ENCODE data around the gene SV2C. TPM values are rescaled to one million over a fixed set of nuclear protein-coding genes. Genes with fewer than 3 reads are reported as not detected.
A peak's percentile ranks its signal among the peaks of the same experiment; 100 is the strongest.
"Not testable (repeated sequence)": the region's sequence is repeated elsewhere in the genome, so short reads cannot be mapped to it uniquely, and the experiment has no call there.

SV2C gene
- total and polyA plus RNA-seq, 8 donors = 0.13 to 30.8 (median 1.4) TPM; not detected in 2

DNA sequence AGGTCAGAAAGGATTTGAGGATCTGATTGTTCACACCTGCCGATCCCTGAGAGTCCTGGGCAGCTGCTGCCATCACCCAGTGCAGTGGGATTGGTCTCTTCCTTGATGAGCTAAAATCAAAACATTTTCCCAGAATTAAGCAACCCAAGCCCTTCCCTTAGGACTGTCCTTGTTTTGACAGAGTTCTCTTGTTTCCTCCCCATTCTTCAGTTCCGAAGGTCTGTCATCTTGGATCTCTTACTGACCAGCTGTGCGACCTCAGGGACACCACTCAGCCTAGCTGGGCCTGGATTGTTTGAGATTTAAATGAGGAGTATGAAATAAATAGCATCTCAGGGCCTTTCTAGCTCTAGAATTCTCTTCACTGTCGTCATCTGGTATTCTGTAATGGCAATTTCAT lies 229.6 kb downstream of the SV2C start:
- no peaks in the 10 kb centered on the region for H3K27me3 ChIP-seq
- TF ChIP-seq POLR2AphosphoS5 (IDR thresholded peaks at IDR 0.05) = no peak
- TF ChIP-seq POLR2A (IDR thresholded peaks at IDR 0.05) = no peak
- TF ChIP-seq, protein P1, sequence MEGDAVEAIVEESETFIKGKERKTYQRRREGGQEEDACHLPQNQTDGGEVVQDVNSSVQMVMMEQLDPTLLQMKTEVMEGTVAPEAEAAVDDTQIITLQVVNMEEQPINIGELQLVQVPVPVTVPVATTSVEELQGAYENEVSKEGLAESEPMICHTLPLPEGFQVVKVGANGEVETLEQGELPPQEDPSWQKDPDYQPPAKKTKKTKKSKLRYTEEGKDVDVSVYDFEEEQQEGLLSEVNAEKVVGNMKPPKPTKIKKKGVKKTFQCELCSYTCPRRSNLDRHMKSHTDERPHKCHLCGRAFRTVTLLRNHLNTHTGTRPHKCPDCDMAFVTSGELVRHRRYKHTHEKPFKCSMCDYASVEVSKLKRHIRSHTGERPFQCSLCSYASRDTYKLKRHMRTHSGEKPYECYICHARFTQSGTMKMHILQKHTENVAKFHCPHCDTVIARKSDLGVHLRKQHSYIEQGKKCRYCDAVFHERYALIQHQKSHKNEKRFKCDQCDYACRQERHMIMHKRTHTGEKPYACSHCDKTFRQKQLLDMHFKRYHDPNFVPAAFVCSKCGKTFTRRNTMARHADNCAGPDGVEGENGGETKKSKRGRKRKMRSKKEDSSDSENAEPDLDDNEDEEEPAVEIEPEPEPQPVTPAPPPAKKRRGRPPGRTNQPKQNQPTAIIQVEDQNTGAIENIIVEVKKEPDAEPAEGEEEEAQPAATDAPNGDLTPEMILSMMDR (IDR thresholded peaks at IDR 0.05) = no peak
- no peak for TF ChIP-seq EP300 (IDR thresholded peaks at IDR 0.05)
- no peak overlapping the region for H3K4me3 ChIP-seq
- no peak overlapping the region for H3K27ac ChIP-seq
- no peak for DNase-seq
- no peaks in the 10 kb centered on the region for H3K4me1 ChIP-seq
- intact Hi-C loops (cut with DNase I; ENCODE audit: low total_unique reads) = no loop called here
- 80 to 90% (median 88%) methylated on average over 4 of the region's 4 CpGs for WGBS, 5 donors
- H3K9me3 ChIP-seq = no peaks in the 10 kb centered on the region
- no peaks in the 10 kb centered on the region for H3K36me3 ChIP-seq

DNA sequence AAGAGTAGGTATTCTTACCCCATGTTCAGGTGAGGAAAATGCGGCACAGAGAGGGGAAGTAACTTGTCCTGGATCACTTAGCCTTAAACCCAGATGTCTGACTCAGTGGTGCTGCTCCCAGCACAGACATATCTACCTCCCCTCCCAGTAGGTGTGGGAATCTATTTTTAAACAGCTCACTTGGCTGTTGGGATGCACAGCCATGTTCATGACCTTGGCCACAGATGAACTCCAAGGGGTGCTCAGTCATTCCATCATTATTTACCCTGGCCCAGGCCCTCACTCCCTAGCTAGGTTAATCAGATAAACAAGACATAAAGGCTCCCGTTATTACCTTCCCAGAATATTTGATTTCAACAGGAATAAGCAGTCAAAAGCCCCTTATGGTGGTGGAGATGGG lies 231.5 kb downstream of the SV2C start:
- no peaks in the 10 kb centered on the region for H3K9me3 ChIP-seq
- no peaks in the 10 kb centered on the region for H3K4me1 ChIP-seq
- no peak overlapping the region for H3K27ac ChIP-seq
- no peaks in the 10 kb centered on the region for H3K36me3 ChIP-seq
- intact Hi-C loops (cut with DNase I; ENCODE audit: low total_unique reads) = no loop called here
- DNase-seq = no peak
- TF ChIP-seq POLR2A (IDR thresholded peaks at IDR 0.05) (no peak), POLR2AphosphoS5 (IDR thresholded peaks at IDR 0.05) (no peak), EP300 (IDR thresholded peaks at IDR 0.05) (no peak)
- TF ChIP-seq, protein P1 (IDR thresholded peaks at IDR 0.05) = no peak
- 60 to 79% (median 76%) methylated on average over 2 of the region's 2 CpGs for WGBS, 5 donors
- no peaks in the 10 kb centered on the region for H3K27me3 ChIP-seq
- no peak overlapping the region for H3K4me3 ChIP-seq

DNA sequence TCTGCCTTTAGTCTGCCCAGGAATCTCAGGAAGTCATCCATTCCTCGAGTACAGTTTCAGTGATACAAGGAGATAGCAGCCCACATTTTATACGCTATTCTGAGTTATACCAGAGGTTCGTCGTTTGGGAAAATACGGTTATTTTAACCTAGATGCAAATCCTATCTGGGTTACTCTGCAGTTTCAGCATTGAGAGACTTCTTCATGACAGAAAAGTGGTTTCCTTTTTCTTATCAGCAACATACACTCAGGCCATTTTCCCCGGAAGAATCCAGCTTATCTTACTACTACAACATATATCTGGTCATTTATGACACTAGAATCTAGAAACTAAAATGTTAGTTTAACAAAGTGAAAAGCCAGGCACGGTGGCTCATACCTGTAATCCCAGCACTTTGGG lies 236.5 kb downstream of the SV2C start:
- intact Hi-C loops (cut with DNase I; ENCODE audit: low total_unique reads) = no loop called here
- H3K9me3 ChIP-seq = peaks cover 0 to 7% (median 0%) of the 10 kb centered on the region in 4 donors
- no peak for DNase-seq
- H3K4me3 ChIP-seq = no peak overlapping the region
- no peak for TF ChIP-seq EP300 (IDR thresholded peaks at IDR 0.05)
- H3K4me1 ChIP-seq = no peaks in the 10 kb centered on the region
- no peaks in the 10 kb centered on the region for H3K36me3 ChIP-seq
- H3K27ac ChIP-seq = no peak overlapping the region
- 64 to 73% (median 70%) methylated on average over 7 of the region's 7 CpGs for WGBS, 5 donors
- no peaks in the 10 kb centered on the region for H3K27me3 ChIP-seq

DNA sequence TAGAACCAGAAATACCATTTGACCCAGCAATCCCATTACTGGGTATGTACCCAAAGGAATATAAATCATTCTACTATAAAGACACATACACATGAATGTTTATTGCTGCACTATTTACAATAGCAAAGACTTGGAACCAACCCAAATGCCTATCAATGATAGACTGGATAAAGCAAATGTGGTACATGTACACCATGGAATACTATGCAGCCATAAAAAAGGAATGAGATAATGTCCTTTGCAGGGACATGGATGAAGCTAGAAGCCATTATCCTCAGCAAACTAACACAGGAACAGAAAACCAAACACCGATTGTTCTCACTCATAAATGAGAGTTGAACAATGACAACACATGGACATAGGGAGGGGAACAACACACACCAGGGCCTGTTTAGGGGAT lies 240.3 kb downstream of the SV2C start:
- H3K4me3 ChIP-seq; DNase-seq; H3K36me3 ChIP-seq; H3K27ac ChIP-seq; H3K9me3 ChIP-seq; H3K27me3 ChIP-seq; intact Hi-C loops (cut with DNase I; ENCODE audit: low total_unique reads): not testable (repeated sequence)
- WGBS, 5 donors = 51 to 97% (median 90%) methylated on average over 1 of the region's 1 CpG
- H3K4me1 ChIP-seq = peaks cover 0 to 27% (median 11%) of the 10 kb centered on the region in 4 donors

DNA sequence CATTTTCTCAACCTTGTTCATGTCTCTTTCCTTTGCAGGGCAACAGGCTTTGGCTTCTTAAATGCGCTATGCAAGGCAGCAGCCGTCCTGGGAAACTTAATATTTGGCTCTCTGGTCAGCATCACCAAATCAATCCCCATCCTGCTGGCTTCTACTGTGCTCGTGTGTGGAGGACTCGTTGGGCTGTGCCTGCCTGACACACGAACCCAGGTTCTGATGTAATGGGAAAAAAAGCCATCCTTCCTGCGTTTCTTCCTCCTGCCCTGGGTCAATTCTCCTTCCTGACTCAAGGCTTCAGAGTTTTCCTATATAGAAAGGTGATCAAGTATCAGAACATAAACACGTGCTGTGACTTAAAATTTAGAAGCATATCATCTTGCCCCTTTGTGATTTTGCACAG lies 242.1 kb downstream of the SV2C start:
- no peaks in the 10 kb centered on the region for H3K27me3 ChIP-seq
- intact Hi-C loops (cut with DNase I; ENCODE audit: low total_unique reads) = no loop called here
- no peaks in the 10 kb centered on the region for H3K36me3 ChIP-seq
- H3K4me1 ChIP-seq = peaks cover 0 to 27% (median 11%) of the 10 kb centered on the region in 4 donors
- TF ChIP-seq, protein P1 (IDR thresholded peaks at IDR 0.05) = no peak
- no peak for TF ChIP-seq POLR2AphosphoS5 (IDR thresholded peaks at IDR 0.05)
- WGBS, 5 donors = 44 to 58% (median 52%) methylated on average over 7 of the region's 7 CpGs
- peaks cover 0 to 7% (median 0%) of the 10 kb centered on the region in 4 donors for H3K9me3 ChIP-seq
- no peak for DNase-seq
- peak overlapping the region in 2 of 5 donors; percentile 17 to 47 for H3K27ac ChIP-seq
- no peak overlapping the region for H3K4me3 ChIP-seq
